ENCODE results near the gene TUBB2B.

The TUBB2B gene

DNA sequence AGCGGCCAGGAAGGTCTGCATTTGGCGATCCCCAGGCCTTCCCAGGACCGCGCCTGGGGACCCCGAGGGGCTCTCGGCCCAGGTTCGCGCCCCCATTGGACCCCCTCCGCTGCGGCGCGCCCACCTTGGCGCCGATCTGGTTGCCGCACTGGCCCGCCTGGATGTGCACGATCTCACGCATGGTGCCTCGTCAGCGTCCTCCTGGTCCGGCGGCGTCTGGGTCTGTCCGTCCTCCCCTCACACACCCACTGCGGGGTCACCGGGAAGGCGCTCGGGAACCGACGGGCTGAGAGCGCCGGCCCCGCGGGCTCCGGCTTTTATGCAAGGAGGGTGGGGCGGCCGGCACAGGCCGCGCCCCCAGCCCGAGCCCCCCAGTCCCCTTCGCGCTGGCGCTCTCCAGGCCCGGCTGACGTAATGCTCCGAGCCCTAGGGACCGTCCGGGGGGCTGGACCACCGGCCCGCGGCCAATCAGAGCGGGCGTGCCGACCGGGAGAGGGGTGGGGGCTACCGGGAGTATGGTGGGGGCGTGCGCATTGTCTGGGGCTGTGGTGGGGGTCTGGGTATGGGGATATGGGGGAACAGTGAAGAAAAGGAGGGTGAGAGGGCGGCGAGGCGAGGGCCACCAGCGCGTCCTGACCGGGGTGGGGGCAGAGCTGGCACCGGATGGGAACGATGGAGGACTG is at the start of gene TUBB2B:
Gene TUBB2B, minus strand, starts transcription at position 291 of the 683 bp plus-strand sequence. Its CDS starts 110 bp downstream, at position 181.
- peak; percentile 57 for ATAC-seq
- TF ChIP-seq ZFP30 (CRISPR knock-in tag; IDR thresholded peaks at IDR 0.05) (no peak), CSDC2 (CRISPR knock-in tag; IDR thresholded peaks at IDR 0.05) (0 out of 2 replicates have a peak, but pooled peaks have one; percentile 41), ZC3H10 (CRISPR knock-in tag; IDR thresholded peaks at IDR 0.05) (no peak)
- TF ChIP-seq, protein P1, sequence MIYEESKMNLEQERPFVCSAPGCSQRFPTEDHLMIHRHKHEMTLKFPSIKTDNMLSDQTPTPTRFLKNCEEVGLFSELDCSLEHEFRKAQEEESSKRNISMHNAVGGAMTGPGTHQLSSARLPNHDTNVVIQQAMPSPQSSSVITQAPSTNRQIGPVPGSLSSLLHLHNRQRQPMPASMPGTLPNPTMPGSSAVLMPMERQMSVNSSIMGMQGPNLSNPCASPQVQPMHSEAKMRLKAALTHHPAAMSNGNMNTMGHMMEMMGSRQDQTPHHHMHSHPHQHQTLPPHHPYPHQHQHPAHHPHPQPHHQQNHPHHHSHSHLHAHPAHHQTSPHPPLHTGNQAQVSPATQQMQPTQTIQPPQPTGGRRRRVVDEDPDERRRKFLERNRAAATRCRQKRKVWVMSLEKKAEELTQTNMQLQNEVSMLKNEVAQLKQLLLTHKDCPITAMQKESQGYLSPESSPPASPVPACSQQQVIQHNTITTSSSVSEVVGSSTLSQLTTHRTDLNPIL (CRISPR knock-in tag; IDR thresholded peaks at IDR 0.05; ENCODE audit: low read depth) = no peak
- TF ChIP-seq, protein P2, sequence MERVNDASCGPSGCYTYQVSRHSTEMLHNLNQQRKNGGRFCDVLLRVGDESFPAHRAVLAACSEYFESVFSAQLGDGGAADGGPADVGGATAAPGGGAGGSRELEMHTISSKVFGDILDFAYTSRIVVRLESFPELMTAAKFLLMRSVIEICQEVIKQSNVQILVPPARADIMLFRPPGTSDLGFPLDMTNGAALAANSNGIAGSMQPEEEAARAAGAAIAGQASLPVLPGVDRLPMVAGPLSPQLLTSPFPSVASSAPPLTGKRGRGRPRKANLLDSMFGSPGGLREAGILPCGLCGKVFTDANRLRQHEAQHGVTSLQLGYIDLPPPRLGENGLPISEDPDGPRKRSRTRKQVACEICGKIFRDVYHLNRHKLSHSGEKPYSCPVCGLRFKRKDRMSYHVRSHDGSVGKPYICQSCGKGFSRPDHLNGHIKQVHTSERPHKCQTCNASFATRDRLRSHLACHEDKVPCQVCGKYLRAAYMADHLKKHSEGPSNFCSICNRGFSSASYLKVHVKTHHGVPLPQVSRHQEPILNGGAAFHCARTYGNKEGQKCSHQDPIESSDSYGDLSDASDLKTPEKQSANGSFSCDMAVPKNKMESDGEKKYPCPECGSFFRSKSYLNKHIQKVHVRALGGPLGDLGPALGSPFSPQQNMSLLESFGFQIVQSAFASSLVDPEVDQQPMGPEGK (CRISPR knock-in tag; IDR thresholded peaks at IDR 0.05; ENCODE audit: borderline replicate concordance) = peak; percentile 81; the same call in 1 of the 2 replicates

DNA sequence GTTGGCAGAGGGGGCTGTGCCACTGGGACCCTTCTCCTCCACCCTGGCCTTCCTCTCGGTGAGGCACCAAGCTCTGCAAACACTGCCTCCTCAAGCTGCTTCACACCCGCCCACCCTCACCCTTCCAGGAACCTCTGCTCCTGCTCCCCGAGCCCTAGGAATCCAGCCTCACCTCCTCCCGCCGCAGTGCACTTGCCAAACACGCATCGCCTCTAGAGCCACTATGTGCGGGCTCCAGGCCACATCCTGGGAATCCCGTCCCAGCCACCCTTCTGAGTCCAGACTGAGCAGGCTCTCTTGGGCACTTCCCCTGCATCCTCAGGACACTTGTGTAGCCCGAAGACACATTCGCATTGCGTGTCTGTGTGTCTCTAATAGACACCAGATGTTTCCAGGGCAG is 49.8 kb upstream of the TUBB2B start:
- ATAC-seq = no peak
- no peak for TF ChIP-seq SNAI2 (CRISPR knock-in tag; IDR thresholded peaks at IDR 0.05)
- no peak for TF ChIP-seq ZNF70 (CRISPR knock-in tag; IDR thresholded peaks at IDR 0.05)
- TF ChIP-seq TCF4 (CRISPR knock-in tag; IDR thresholded peaks at IDR 0.05; ENCODE audit: borderline replicate concordance) = no peak
- no peak for TF ChIP-seq ZFP3 (CRISPR knock-in tag; IDR thresholded peaks at IDR 0.05)
- no peak for TF ChIP-seq ZC3H10 (CRISPR knock-in tag; IDR thresholded peaks at IDR 0.05)
- no peak for TF ChIP-seq CSDC2 (CRISPR knock-in tag; IDR thresholded peaks at IDR 0.05)
- TF ChIP-seq, protein P1 (CRISPR knock-in tag; IDR thresholded peaks at IDR 0.05; ENCODE audit: low read depth) = no peak

DNA sequence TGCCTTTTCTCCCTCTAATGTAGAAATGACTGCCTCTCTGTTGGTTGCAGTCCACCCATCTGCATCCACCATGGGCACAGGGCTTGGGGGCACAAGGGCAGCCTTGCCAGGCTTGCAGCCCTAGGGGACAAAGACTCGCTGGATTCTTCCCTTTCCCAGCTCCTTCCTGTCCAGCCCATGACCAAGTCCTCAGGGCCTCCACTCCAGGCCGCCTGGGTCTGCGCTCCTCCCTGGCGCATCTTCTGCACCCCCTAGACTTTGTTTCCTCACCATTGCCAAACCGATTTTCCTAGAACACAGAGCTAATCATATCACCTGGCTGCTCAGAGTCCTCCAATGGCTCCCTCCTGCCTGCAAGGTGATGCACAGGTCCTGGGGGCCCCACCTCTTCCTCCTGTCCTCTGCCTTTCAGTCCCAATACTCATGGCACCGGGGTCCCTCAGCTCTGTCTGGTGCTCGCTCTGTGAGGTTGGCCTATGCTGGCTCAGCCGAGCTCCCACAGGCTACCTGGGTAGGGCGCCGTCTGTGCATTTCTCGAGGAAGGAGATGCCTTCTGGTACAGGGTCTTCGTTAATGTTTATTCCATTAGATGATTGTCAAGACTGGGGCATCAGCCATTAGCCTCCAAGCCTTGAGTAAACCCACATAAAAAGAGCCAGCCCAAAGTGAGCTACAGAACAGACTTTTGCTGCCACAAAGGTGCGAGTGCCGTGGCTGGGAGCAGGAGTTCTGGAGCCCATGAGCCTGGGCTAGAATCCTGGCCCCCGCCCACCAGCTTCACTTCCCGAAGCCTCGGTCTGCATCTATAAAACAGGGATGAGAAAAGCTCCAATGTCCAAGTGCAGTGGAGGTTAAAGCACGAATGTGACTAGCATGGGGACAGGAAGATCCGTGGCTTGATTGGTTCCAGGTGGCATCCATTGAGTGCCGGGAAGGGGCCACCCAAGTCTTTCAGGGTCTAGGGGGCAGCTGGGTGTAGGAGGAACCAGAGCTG is 49.0 kb upstream of the TUBB2B start:
- TF ChIP-seq ZNF565 (CRISPR knock-in tag; conservative IDR thresholded peaks at IDR 0.05; ENCODE audit: low read depth) (no peak), ESRRG (CRISPR knock-in tag; IDR thresholded peaks at IDR 0.05) (no peak), CSDC2 (CRISPR knock-in tag; IDR thresholded peaks at IDR 0.05) (no peak), SNAI2 (CRISPR knock-in tag; IDR thresholded peaks at IDR 0.05) (no peak), ZNF70 (CRISPR knock-in tag; IDR thresholded peaks at IDR 0.05) (no peak)
- TF ChIP-seq, protein P3, sequence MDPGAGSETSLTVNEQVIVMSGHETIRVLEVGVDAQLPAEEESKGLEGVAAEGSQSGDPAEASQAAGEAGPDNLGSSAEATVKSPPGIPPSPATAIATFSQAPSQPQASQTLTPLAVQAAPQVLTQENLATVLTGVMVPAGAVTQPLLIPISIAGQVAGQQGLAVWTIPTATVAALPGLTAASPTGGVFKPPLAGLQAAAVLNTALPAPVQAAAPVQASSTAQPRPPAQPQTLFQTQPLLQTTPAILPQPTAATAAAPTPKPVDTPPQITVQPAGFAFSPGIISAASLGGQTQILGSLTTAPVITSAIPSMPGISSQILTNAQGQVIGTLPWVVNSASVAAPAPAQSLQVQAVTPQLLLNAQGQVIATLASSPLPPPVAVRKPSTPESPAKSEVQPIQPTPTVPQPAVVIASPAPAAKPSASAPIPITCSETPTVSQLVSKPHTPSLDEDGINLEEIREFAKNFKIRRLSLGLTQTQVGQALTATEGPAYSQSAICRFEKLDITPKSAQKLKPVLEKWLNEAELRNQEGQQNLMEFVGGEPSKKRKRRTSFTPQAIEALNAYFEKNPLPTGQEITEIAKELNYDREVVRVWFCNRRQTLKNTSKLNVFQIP (CRISPR knock-in tag; IDR thresholded peaks at IDR 0.05; ENCODE audit: borderline replicate concordance, low read depth) = no peak
- TF ChIP-seq, protein P1 (CRISPR knock-in tag; IDR thresholded peaks at IDR 0.05; ENCODE audit: low read depth) = no peak
- no peak for ATAC-seq

DNA sequence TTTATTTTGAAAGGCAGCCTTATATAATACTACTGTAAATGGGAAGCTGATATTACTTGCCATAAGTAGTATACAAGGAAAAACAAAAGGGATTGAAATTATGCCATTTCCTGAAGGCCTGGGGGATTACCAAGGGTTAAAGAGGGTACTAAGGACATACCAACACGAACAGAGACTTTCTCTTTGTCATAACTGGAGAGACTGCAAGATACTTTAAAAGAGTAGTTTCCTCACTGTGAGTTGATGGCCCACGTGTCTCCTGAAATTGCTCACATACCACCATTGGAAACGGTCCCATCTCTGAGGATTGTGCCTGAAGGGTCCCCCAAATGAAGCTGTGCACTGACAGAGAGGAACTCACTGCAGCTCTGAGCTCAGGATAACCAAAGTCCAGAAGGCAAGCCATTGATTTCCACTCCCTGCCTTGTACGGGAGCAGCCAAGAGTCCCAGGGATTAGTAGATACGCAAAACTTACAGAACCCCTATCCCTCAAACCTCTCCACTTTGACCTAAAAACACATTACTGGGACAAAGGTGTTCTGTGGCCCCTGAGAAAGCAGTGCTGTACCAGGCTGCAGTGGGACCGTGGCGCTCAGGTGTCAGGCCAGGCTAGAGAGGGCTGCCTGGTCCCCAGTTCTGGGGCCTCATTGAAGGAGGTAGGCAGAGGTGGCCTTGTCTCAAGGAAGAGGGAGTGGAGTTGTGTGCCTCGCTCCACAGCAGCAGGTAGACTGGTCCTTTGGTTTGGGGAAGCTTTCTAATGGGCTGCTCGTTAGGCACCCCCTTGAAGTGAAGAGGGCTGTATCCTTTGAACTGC is 46.5 kb upstream of the TUBB2B start:
- ATAC-seq = no peak
- TF ChIP-seq ESRRG (CRISPR knock-in tag; IDR thresholded peaks at IDR 0.05) (no peak), ISL1 (CRISPR knock-in tag; IDR thresholded peaks at IDR 0.05) (no peak), ARNTL (CRISPR knock-in tag; IDR thresholded peaks at IDR 0.05; ENCODE audit: borderline replicate concordance, low read depth) (no peak), CSDC2 (CRISPR knock-in tag; IDR thresholded peaks at IDR 0.05) (no peak), RARB (CRISPR knock-in tag; IDR thresholded peaks at IDR 0.05) (no peak)
